ENCODE data around the gene LACTBL1. TPM values are rescaled to one million over a fixed set of nuclear protein-coding genes. Genes with fewer than 3 reads are reported as not detected.

Gene LACTBL1
- total RNA-seq, 2 donors from 2014 or later = not detected

DNA sequence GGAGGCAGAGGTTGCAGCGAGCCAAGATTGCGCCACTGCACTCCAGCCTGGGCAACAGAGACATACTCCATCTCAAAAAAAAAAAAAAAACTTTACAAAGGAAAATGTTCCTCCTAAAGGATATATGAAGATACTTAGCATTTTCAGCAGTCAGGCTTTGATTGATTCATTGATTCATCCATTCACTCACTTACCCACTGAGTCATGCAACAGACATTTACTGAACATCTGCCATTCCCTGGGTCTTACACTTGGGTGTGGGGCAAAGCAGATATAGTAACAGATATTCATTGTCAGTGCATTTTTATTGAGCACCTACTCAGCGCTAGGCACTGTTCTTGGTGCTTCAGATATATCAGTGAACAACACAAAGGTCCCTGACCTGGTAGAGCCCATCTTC lies 5.6 kb upstream of the LACTBL1 start:
- no peaks in the 10 kb centered on the region for H3K27me3 ChIP-seq
- TF ChIP-seq, protein P1, sequence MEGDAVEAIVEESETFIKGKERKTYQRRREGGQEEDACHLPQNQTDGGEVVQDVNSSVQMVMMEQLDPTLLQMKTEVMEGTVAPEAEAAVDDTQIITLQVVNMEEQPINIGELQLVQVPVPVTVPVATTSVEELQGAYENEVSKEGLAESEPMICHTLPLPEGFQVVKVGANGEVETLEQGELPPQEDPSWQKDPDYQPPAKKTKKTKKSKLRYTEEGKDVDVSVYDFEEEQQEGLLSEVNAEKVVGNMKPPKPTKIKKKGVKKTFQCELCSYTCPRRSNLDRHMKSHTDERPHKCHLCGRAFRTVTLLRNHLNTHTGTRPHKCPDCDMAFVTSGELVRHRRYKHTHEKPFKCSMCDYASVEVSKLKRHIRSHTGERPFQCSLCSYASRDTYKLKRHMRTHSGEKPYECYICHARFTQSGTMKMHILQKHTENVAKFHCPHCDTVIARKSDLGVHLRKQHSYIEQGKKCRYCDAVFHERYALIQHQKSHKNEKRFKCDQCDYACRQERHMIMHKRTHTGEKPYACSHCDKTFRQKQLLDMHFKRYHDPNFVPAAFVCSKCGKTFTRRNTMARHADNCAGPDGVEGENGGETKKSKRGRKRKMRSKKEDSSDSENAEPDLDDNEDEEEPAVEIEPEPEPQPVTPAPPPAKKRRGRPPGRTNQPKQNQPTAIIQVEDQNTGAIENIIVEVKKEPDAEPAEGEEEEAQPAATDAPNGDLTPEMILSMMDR (IDR thresholded peaks at IDR 0.05) = no peak
- no peaks in the 10 kb centered on the region for H3K9me3 ChIP-seq
- no peak overlapping the region for H3K4me3 ChIP-seq
- H3K9ac ChIP-seq (ENCODE audit: low read depth in 2 of 2, low read length in 2 of 2) = no peak overlapping the region
- H3K36me3 ChIP-seq = no peaks in the 10 kb centered on the region
- intact Hi-C loops (cut with DNase I) = loop anchor here (5.0 to 10.0 kb wide), 2 partner anchors 117 to 209 kb away; no protein-coding TSS in a partner anchor
- DNase-seq = no peak
- no peaks in the 10 kb centered on the region for H3K4me1 ChIP-seq
- H3K27ac ChIP-seq = no peak overlapping the region

DNA sequence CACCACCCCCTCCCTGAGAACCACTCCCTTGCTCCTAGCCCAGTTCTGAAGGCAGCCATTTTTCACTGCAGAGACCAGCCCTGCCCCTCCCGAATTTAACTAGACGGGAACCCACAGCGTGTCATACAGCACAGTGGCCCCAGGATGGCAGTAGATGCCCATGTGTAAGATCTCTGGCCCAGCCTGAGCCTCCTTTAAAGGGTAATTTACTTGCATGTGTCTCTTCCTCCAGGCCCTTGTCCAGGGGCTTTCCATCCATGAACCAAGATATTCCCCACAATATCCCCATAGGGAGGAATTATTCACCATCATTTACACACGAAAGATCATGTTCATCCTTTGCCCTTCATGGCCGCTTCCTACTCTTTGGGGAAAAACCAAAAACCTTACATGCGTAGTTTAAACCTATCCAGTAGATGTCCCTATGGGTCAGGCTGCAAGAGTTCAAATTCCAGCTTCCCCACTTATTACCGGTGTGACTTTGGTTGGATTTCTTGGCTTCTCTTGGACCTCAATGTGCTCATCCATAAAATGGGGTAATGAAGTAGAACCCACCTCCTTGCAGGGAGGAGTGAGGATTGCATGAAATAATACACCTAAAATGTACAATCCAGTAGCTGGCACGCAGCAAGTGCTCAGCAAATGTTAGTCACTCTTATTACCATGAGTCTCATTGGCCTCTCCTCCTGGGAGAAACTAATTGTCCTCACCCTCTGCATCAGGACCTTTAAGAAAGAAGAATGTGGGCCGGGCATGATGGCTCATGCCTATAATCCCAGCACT lies 4.0 kb upstream of the LACTBL1 start:
- Histone ChIP-seq H3K36me3 (no peaks in the 10 kb centered on the region), H3K27ac (no peak overlapping the region), H3K27me3 (no peaks in the 10 kb centered on the region), H3K4me1 (no peaks in the 10 kb centered on the region), H3K4me3 (no peak overlapping the region), H3K9me3 (no peaks in the 10 kb centered on the region), H3K9ac (ENCODE audit: low read depth in 2 of 2, low read length in 2 of 2) (no peak overlapping the region)
- TF ChIP-seq, protein P1 (IDR thresholded peaks at IDR 0.05) = peak; percentile 64
- DNase-seq = peak; percentile 71
- intact Hi-C loops (cut with DNase I) = loop anchor here (5.0 to 10.0 kb wide), 2 partner anchors 118 to 211 kb away; no protein-coding TSS in a partner anchor

GRCh38 chr1:22976127-22976460 lies 3.4 kb upstream of the LACTBL1 start:
- TF ChIP-seq, protein P1 (IDR thresholded peaks at IDR 0.05) = no peak

DNA sequence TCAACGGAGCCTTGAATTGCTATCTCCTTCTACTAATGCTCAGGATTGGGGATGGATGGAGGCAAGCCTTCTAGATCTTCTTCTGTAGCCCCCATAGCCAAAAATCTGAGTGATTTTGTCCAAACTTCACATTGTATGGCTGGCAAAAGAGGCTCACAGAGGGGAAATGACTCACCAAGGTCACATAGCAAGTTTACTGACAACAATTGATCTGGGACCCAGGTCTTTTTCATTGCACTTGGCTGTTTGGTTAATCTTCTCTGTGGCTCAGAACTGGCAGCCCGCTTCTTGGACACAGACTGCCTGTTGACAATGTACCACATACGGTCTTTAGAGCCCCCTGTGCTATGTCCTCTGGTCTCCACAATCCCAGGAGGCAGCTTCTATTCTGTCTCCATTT lies 3.0 kb upstream of the LACTBL1 start:
- TF ChIP-seq, protein P1 (IDR thresholded peaks at IDR 0.05) = no peak
- Histone ChIP-seq H3K27ac (no peak overlapping the region), H3K27me3 (no peaks in the 10 kb centered on the region), H3K9ac (ENCODE audit: low read depth in 2 of 2, low read length in 2 of 2) (no peak overlapping the region), H3K36me3 (no peaks in the 10 kb centered on the region), H3K4me1 (no peaks in the 10 kb centered on the region), H3K9me3 (no peaks in the 10 kb centered on the region), H3K4me3 (no peak overlapping the region)
- DNase-seq = no peak
- intact Hi-C loops (cut with DNase I) = loop anchor here (5.0 to 10.0 kb wide), 2 partner anchors 119 to 212 kb away; no protein-coding TSS in a partner anchor

More at GRCh38 chr1:22976127-22976460, 3.4 kb upstream of the LACTBL1 start:
- DNase-seq = no peak
- Histone ChIP-seq H3K4me1 (no peaks in the 10 kb centered on the region), H3K27me3 (no peaks in the 10 kb centered on the region), H3K27ac (no peak overlapping the region), H3K9ac (ENCODE audit: low read depth in 2 of 2, low read length in 2 of 2) (no peak overlapping the region), H3K4me3 (no peak overlapping the region), H3K36me3 (no peaks in the 10 kb centered on the region), H3K9me3 (no peaks in the 10 kb centered on the region)
- intact Hi-C loops (cut with DNase I) = loop anchor here (5.0 to 10.0 kb wide), 2 partner anchors 119 to 211 kb away; no protein-coding TSS in a partner anchor

GRCh38 chr1:22971611-22972405 lies 858 bp downstream of the LACTBL1 start:
- H3K9ac ChIP-seq (ENCODE audit: low read depth in 2 of 2, low read length in 2 of 2) = no peak overlapping the region
- TF ChIP-seq, protein P1 (IDR thresholded peaks at IDR 0.05) = no peak
- intact Hi-C loops (cut with DNase I) = loop anchor here (10.0 kb wide), 1 partner anchor 123 kb away; no protein-coding TSS in a partner anchor
- no peaks in the 10 kb centered on the region for H3K9me3 ChIP-seq
- no peak for DNase-seq
- no peak overlapping the region for H3K4me3 ChIP-seq
- H3K27me3 ChIP-seq = no peaks in the 10 kb centered on the region
- H3K27ac ChIP-seq = no peak overlapping the region
- H3K36me3 ChIP-seq = no peaks in the 10 kb centered on the region
- no peaks in the 10 kb centered on the region for H3K4me1 ChIP-seq

All from colonic mucosa (tissue), 4 donors.